Ishikawa (cell line): ENCODE data around the gene ZCCHC3.

Experiments used
- CEBPB ChIP-seq: IDR thresholded peaks from 2 replicates; pipeline ENCODE4 v1.6.1; 2012
- CREB1 ChIP-seq: IDR thresholded peaks from 2 replicates; pipeline ENCODE4 v1.6.1; 2012; ENCODE audit warnings: low read depth
- EGR1 ChIP-seq: IDR thresholded peaks from 2 replicates; pipeline ENCODE4 v1.6.1; 2012
- EP300 ChIP-seq: IDR thresholded peaks from 2 replicates; pipeline ENCODE4 v1.6.1; 2012; ENCODE audit warnings: borderline replicate concordance
- MAX ChIP-seq: IDR thresholded peaks from 2 replicates; pipeline ENCODE4 v1.6.1; 2012
- USF1 ChIP-seq: IDR thresholded peaks from 2 replicates; pipeline ENCODE4 v1.6.1; 2012
- YY1 ChIP-seq: IDR thresholded peaks from 2 replicates; pipeline ENCODE4 v1.6.1; 2012; ENCODE audit warnings: low read depth
- TF ChIP-seq, protein P1 (sequence below): IDR thresholded peaks from 2 replicates; pipeline ENCODE4 v1.6.1; 2012; ENCODE audit warnings: low read depth, mild to moderate bottlenecking

GRCh38 chr20:298776-299391, 1.5 kb downstream of the ZCCHC3 start:
- TF ChIP-seq USF1, result no peak
- TF ChIP-seq CEBPB, result no peak
- no peak for TF ChIP-seq MAX
- TF ChIP-seq, protein P1, sequence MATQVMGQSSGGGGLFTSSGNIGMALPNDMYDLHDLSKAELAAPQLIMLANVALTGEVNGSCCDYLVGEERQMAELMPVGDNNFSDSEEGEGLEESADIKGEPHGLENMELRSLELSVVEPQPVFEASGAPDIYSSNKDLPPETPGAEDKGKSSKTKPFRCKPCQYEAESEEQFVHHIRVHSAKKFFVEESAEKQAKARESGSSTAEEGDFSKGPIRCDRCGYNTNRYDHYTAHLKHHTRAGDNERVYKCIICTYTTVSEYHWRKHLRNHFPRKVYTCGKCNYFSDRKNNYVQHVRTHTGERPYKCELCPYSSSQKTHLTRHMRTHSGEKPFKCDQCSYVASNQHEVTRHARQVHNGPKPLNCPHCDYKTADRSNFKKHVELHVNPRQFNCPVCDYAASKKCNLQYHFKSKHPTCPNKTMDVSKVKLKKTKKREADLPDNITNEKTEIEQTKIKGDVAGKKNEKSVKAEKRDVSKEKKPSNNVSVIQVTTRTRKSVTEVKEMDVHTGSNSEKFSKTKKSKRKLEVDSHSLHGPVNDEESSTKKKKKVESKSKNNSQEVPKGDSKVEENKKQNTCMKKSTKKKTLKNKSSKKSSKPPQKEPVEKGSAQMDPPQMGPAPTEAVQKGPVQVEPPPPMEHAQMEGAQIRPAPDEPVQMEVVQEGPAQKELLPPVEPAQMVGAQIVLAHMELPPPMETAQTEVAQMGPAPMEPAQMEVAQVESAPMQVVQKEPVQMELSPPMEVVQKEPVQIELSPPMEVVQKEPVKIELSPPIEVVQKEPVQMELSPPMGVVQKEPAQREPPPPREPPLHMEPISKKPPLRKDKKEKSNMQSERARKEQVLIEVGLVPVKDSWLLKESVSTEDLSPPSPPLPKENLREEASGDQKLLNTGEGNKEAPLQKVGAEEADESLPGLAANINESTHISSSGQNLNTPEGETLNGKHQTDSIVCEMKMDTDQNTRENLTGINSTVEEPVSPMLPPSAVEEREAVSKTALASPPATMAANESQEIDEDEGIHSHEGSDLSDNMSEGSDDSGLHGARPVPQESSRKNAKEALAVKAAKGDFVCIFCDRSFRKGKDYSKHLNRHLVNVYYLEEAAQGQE, result no peak
- TF ChIP-seq YY1, result no peak
- TF ChIP-seq EP300, result no peak
- no peak for TF ChIP-seq CREB1
- TF ChIP-seq EGR1, result no peak
